Suppressor macrophage (primary cell): Measurements from ENCODE around the gene COL16A1.
"Not testable (repeated sequence)": the region's sequence is repeated elsewhere in the genome, so short reads cannot be mapped to it uniquely, and the experiment has no call there.

Source experiments
- DNase-seq, 4 experiments: peaks; one replicate each; pipeline ENCODE4 v3.0.0-alpha.2; 2020 to 2022

Gene COL16A1

DNA sequence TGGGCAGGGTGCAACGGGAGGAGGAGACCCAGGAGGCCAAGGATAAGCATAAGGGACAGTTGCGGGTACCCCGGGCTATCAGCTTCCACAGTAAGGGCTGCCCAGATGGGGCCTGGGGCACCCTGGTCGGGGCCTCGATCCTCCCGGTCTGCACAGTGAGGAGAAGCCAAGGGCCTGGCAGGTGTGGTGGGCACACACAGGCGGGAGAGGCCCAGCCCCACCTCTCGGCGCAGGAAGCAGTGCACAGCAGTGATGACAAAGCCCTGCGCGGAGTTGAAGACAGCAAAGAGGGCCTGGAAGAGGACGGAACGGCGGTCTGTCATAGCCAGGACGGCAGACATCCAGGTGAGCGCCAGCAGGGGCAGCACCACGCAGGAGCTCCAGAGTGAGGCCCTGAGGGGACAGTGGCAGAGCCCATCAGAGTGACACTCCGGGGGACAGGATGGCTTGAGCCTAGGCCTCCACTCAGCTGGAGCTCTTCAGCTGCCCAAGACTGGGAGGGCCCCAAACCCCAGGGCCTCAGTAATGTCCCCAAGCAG is 29.0 kb upstream of the COL16A1 start:
- DNase-seq: no peak

- DNase-seq: no peak
Measured at GRCh38 chr1:31732343-31732742, 28.5 kb upstream of the COL16A1 start.

DNA sequence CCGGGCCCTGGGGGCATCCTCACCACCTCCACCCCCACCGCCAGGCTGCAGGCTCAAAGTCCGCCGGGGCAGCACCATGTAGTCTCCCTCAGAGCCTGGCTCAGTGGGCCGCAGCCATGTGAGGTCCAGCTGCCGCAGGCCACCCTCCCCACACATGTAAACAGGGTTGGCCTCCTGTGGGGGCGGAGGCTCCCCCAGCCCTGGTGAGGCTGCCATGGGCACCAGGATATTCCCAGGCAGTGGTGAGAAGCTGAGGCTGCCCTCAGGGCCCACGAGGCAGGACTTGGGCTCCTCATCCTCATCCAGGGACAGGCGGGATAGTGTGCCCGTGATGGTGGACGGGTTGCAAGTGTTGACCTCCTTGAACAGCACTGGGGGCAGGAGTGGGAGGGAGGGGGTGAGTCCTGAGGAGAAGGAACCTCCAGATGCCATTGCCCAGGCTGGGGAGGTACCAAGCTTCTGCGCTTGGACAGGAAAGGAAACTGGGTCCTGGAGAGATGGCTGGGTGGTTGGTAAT is 27.3 kb upstream of the COL16A1 start:
- DNase-seq: no peak

- no peak for DNase-seq
Measured at GRCh38 chr1:31730336-31731048, 26.7 kb upstream of the COL16A1 start.

DNA sequence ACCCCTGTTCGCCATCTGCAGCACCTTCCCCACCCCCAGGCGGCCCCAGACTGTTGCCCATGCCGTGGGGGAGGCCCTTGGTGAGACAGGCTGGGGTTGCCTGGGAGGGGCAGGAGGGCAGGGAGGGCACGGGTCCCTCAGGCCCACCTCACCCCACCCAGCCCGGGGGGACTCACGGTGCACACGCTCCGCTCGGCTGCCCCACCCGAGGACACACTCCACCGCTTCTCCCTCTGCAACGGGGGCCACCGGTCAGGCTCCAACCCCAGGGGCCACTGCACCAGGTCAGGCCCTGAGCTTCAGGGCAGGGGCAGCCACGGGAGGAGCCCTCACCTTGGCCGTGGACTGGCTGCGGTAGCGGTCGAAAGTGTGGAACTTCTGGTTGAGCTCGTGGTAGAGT is 24.0 kb upstream of the COL16A1 start:
- no peak for DNase-seq

- no peak for DNase-seq
Measured at GRCh38 chr1:31727195-31727594, 23.4 kb upstream of the COL16A1 start.

DNA sequence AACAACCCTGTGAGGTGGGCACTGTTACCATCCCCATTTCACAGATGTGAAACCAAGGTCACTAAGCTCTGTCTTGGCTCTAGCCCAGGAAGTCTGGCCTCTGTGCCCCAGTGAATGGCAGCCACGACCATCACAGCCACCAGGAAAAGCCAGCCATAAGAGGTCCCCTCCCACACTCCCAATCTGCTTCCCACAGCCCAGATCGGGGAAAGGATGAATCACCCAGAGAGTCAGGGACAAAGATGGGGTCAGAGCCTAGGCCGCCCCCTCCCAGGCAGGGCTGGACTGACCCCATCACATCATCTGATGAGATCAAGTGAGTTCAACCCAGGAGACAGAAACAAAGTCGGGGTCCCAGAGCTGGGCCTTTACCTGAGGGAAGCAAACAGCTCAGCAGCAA is 22.9 kb upstream of the COL16A1 start:
- DNase-seq: no peak

DNA sequence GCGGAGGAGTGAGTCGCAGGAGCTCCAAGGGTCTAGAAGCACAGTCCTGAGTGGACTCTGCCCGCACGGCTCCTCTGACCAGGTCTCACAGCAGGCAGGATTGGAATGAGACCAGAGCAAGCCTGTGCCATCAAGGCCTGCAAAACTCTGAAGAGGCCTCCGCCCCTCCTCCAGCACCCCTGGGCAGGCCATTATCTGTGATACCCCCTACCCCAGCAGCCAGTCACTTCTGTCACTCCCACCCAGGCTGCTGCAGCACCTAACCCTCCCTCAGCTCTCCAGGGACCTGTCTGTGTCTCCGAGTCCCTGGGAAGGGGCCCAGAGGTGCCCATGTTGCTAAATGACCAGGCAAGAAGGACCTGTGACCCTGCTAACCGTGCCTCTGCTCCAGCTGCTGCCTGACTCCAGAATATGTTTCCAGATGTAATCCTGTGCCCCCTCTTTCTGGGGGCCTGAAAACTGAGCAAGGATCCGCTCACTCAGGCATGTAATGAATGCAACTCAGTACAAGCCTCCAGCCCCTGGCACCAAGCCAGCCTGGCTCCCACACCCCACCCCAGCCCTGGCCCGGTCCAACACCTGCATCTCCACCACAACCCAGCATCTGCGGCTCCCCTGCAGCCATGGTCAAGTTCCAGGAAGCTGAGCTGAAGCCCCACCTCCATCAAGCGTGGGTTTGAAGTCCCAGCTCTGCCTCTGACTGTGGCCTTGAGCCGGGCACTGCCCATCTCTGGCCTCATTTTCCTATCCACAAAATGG is 22.1 kb upstream of the COL16A1 start:
- no peak for DNase-seq

GRCh38 chr1:31725134-31725533 is 21.3 kb upstream of the COL16A1 start:
- DNase-seq: no peak

DNA sequence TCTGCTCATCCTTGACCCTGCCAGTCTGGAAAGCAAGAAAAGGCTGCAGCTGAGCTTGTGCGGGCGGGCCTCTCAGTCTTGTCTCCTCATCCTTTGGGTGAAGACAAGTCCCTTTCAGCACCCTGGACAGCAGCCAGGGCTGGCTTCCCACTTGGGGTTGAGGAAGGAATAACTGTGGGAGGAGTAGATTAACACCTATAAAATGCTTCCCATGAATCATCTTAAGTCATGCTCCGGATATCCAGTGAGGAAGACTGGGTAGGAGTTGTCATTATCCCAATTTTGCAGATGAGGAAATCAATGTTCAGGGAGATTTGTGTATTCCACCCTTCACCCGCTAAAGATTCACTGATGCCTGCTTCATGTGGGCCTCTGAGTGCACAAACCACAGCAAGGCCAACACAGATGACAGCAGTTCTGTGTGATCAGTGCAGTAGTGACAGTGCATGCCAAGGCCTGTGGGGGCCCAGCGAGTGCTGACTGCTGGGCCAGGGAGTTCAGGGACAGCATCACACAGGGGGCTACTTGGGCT is 20.1 kb upstream of the COL16A1 start:
- peak; percentile 75 to 91 (median 82) for DNase-seq

- DNase-seq: no peak
Measured at GRCh38 chr1:31718327-31718897, 14.6 kb upstream of the COL16A1 start.

DNA sequence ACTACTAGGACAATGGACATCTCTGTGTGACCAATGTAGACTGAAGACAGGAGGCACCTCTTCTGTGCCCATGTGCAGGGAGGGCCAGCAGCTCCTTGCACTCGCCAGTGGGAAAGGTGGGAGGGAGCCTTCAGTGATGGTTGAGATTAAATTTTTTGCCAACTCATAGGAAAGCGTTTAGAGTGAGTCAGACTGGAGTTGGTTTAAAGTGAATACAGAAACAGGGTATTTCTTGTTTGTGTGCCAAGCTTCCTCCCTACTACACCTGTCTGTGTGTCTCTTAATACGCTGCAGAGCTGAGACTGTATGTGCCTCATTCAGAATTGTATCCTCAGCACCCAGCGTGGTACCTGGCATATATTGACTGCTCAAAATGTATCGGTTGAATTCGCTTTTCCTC is 13.5 kb upstream of the COL16A1 start:
- no peak for DNase-seq

DNA sequence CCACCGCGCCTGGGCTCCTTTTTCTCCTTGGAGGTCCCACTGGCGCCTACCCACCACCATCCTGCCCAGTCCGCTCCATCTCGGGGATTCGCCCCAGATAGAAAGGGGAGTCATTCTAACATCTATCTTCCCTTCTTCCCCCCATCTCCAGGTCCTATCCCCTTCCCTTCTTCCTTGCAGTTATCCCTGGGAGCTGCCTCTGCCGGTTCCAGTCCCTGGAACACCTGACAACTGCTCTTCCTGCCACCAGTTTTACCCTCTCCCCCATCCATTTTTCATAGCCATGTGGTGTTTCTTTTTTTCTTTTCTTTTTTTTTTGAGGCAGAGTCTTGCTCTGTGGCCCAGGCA is 12.0 kb upstream of the COL16A1 start:
- DNase-seq: no peak

GRCh38 chr1:31715087-31715872 is 11.5 kb upstream of the COL16A1 start:
- DNase-seq: peak; percentile 40 to 77 (median 59)

DNA sequence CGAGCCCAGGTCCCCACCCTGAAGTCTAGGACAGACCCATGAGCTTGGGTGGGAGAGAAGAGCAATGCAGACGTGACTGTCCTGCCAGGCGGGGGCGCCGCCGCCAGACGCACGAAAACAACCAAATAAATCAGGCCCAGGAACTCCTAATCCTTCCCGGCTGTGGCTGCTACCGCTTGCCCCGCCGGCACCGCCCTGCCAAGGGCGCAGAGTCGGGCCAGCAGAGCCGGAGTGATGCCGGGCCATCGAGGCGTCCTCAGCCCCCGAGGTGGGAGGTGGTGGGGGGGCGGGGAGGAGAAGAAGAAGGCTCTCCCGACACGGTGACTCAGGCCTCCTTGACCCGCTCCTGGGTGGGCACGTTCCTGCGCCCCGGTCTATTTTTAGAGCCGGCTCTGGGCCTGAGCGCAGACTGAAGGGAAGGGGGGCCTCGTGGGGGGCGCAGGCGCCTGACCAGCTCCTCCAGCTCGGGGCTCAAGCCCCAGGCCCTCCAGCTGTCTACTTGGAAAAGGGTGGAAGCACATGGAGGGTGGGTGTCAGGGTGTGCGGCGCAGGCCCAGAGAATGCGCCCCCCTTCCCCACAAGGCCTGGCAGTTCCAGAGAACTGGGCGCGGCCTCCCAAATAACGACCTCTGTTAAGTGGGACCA is 10.7 kb upstream of the COL16A1 start:
- peak; percentile 18 to 57 (median 37) for DNase-seq

DNA sequence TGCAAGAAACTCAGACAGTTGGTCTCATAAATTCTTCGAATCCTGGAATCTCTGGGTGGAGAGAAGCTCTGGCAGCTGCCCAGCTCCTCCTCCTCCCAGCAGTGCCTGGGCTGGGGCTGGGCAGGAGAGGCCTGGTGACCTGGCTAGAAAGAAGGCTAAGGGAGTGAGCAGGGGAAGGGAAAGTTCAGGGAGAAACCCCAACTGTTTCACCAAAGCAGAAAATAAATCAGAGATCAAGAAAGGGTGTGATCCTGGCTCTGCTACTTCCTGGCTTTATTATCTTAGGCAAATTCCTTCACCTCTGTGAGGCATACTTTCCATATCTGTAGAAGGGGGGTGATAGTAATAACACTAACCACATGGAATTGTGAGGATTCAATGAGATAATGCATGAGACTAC is 8.8 kb upstream of the COL16A1 start:
- DNase-seq: no peak

GRCh38 chr1:31712068-31712467 is 8.3 kb upstream of the COL16A1 start:
- DNase-seq: no peak

DNA sequence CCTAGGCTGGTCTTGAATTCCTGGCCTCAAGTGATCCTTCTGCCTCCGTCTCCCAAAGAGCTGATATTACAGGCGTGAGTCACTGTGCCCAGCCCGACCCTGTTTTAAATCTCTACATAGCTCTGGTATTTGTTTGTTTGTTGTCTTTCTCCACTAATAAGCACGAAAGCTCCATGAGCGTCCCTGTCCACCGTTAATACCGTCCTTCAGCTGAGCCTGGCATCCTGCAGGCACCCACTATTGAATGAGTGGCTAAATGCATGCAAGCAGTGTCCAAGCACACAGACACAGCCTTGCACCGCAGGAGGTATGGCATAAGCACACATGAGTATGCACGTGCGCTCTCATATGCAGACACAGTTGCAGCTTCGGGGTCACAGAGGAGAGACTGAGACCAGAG is 4.5 kb upstream of the COL16A1 start:
- no peak for DNase-seq

DNA sequence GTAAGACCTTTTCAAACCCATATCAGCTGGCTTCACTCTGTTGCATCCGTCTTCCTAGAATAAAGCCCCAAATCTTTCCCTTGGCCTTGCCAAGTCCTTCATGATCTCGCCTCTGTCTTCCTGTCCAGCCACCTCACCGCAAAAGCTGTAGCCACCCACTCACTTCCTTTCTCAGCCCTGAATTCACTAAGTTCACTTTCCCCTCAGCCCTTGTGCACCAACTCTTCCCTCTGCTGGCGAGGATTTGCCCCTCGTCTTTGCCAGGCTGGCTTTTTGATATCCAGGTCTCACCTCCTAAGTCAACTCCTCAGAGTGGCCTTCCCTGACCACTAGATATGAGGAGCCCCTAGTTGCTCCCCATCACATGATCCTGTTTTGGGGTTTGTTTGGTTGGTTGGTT is 3.9 kb upstream of the COL16A1 start:
- peak; percentile 71 to 89 (median 83) for DNase-seq

GRCh38 chr1:31707059-31707600 is 3.3 kb upstream of the COL16A1 start:
- DNase-seq: not testable (repeated sequence)

DNA sequence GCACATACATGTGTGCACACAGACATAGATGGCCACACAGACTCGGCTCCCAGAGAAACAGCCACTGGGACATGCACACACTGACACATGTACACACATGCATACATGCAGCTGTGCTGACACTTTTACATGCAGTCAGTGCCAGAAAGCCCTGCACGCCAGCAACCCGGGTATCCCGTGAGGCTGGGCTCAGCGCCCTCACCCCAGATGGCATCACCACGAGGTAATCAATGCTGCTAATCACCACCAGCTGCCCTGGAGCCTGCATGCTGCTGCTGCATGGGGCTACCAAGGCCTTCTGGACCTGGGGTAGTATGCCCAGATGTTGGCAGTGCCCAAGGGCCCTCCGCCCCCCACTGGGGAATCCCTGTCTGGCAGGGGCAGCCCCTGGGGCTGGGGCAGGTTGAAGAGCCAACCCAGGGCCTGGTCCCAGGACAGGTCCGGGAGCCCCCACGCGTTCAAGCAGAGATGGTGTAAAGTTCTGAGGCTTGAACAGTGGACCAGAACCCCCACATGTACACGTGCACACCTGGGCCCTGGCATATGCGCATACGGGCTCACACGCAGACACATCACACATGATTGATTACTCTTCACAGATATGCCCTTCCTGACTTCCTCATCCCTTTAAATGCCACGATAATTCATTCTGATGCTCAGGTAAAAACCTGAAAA is 2.7 kb upstream of the COL16A1 start:
- DNase-seq: no peak
